GM21723 (cell line): Measurements from ENCODE around the gene CSTF1.
A peak's percentile ranks its signal among the peaks of the same experiment; 100 is the strongest.
"Not testable (repeated sequence)": the region's sequence is repeated elsewhere in the genome, so short reads cannot be mapped to it uniquely, and the experiment has no call there.

Source experiments
- ATAC-seq: cut with Tn5 transposase; IDR thresholded peaks from one replicate; pipeline ENCODE4 v1.9.1; 2021; ENCODE audit warnings: mild to moderate bottlenecking, moderate library complexity; ENCODE audit not compliant: unreplicated experiment

The CSTF1 gene

GRCh38 chr20:56403465-56403864 is 11.0 kb downstream of the CSTF1 start:
- ATAC-seq: no peak

DNA sequence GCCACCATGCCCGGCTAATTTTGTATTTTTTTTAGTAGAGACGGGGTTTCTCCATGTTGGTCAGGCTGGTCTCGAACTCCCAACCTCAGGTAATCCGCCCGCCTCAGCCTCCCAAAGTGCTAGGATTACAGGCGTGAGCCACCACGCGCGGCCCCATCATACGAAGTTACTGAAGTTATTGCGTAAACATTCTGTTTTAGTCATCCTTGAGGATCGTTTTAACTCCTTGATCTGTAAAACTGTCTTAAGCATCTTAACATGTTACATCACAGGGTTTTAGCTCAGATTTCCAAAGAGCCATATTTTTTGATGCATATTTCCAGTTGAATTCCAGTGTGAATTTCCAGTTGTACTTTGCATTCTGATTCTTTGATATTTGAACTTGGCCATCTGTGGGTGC is 12.9 kb downstream of the CSTF1 start:
- not testable (repeated sequence) for ATAC-seq

- ATAC-seq: no peak
These were observed 14.5 kb downstream of the CSTF1 start for GRCh38 chr20:56406910-56407309.

DNA sequence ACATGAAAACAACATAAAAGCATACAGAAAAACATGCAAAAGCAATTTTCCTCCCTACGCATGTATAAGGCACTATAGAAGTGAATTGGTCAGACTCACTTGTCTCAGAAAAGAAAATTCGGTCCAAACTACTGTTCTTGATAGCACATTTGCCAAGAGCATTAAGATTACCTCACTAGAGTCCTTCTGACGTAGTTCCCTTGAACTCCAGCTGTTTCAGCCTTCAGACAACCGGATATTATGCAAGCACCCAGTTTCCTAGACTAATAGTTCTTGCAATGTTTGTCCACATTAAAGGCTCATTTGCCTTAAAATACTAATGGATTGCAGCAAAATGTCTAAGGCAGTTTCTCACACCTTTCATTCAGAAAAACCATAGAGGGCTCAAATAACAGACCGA is 17.1 kb downstream of the CSTF1 start:
- no peak for ATAC-seq

DNA sequence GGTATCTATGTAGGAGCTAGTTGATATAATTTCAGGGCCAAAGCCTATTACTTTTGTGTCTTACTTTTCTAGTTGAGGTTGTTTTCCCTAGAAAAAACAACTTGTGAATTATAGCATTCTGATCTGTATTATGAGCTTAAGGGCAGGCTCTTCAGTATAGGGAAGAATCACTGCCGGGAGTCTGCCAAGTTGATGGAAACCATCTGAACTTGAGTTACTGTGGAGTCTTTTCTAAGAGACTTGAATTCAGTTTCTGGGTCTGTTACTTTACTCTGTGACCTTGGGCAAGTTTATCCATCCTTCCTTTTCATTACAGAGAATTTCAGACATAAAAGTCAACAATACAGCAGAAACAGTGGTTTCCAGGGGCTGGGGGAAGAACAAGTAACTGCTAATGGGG is 17.5 kb downstream of the CSTF1 start:
- ATAC-seq: no peak

- not testable (repeated sequence) for ATAC-seq
These were observed 18.8 kb downstream of the CSTF1 start for GRCh38 chr20:56411287-56411686.

GRCh38 chr20:56411759-56412472 is 19.5 kb downstream of the CSTF1 start, which contains the start of gene CASS4:
TSS of gene CASS4 (plus strand) at chr20:56412260. CDS start at chr20:56412459, 199 bp downstream.
- ATAC-seq: peak; percentile 74

GRCh38 chr20:56412473-56412790 is 20.0 kb downstream of the CSTF1 start:
- ATAC-seq: no peak

DNA sequence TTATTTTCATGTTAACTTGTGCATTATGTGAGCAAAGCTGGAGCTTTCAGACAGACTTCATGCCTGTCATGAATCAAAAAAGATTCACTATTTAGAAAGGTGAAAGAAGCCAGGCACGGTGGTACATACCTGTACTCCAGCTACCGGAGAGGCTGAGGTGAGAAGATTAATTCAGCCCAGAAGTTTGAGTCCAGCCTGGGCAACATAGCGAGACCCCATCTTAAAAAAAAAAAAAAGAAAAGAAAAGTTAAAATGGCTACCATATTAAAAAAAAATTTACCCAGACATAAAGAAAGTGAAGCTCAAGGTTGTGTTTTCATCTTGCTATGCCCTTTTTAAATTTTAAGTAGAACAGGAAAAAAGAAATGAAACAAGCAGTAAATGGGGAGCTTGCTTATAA is 20.5 kb downstream of the CSTF1 start:
- no peak for ATAC-seq

DNA sequence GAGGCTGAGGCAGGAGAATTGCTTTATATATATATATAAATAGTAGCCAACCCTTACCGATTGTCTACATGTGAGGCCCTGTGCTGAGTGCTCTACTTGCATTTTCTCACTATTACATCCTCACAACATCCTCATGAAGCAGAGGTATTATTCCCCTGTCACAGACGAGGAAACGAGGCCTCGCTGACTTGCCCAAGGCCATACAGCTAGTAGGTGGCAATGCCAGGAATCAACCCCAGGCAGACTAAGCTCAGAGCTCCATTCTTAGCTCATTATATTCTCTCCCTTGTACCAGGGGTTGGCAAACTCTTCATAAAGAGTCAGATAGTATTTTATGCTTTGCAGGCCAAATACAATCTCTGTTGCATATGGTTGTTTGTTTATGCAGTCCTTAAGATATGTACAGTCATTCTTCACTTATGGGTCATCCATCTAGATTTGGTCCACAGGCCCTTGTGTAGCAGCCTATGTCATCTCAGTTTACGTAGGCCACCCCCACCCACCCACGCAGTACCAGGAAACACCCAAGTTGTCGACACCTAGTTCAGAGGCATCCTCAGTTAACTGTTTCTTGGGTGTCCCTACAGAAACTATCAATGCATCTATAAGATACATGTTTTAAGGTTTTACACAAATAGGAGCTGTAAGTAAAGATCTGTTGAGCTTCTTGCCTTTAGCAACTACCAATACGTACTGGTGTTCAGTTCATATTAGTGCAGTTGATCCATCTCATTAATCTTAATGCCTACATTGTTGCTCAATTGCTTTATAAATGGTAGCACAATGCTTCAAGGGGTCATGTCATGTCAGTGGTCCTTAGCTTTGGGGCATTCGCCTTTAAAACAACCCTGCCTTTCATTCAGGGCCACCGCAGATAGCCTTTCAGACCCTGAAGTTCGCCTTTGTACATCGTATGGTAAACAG is 22.7 kb downstream of the CSTF1 start:
- ATAC-seq: no peak

DNA sequence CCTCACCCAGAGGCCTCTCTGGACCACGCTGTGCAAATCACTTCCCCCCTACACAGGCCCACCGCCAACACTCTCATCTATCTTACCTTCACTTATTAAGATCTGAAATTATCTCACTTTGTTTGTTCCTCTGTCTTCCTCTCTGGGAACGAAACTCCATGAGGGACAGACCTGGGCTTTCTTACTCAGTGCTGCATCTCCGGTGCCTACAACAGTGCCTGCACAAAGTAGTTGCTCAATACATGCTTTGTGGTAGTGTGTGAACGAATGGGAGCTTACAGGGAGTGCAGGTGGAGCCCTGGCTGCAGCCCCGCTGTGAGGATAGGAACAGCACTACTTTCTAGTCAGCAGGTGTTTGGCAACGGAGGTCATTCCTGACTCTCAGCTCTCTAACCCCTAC is 25.0 kb downstream of the CSTF1 start:
- no peak for ATAC-seq

DNA sequence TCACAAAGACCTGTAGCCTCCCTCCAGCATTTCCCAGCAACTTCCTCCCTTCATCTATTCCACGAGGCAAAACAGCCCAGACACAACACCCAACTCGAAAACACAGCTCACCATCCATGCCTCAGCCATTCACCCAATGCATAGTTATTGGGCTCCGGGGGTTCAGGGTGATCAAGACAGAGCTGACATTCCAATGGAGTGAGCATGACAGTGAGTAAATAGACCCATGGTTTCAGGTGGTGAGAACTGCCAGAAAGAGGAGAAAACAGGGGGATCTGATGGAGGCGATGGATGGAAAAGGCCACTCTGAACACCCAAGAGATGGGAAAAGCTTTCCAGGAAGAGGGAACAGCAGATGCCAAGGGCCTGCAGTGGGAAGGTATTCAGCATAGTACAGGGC is 25.5 kb downstream of the CSTF1 start:
- no peak for ATAC-seq

- no peak for ATAC-seq
These were observed 26.0 kb downstream of the CSTF1 start for GRCh38 chr20:56418385-56418861.

DNA sequence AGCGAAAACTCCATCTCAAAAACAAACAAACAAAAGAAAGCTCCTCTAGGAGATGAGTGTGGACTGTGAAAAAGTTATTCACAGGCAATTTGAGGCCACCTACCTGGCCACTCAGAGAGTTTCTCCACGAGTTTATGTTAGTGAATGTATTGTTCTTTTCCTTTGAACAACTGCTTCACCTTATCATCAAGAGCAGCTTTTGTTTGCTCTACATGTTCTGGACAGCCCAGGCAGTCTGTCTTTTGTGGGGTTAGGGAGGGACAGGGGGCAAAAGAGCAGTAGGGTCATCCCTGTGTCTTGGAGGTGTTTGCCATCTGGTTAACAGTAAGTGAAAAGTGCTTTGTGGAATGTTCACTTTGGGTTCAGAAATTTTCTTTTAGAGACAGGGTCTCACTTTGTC is 27.6 kb downstream of the CSTF1 start:
- no peak for ATAC-seq

GRCh38 chr20:56420940-56421688 is 28.7 kb downstream of the CSTF1 start:
- no peak for ATAC-seq

- ATAC-seq: no peak
These were observed 29.8 kb downstream of the CSTF1 start for GRCh38 chr20:56422076-56422823.

GRCh38 chr20:56422824-56423189 is 30.4 kb downstream of the CSTF1 start:
- ATAC-seq: no peak

DNA sequence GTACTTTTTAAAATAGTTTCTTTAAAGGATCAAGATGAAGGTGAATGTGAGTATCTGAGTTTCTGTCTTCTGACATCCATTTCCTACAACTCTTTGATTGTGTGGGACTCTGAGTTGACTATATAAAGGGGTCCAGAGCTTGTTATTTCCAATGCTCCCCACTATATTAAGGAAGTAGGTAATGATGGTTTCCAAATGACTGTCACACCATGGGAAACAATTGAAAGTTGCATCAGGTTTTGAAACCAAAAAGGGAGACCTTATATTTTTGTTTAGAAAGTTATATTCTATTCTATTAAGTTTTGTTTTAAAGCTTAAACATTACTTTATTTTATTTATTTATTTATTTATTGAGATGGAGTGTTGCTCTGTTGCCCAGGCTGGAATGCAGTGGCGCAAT is 30.8 kb downstream of the CSTF1 start:
- ATAC-seq: no peak

GRCh38 chr20:56423886-56424285 is 31.4 kb downstream of the CSTF1 start:
- no peak for ATAC-seq

- ATAC-seq: no peak
These were observed 32.5 kb downstream of the CSTF1 start for GRCh38 chr20:56424931-56425330.

DNA sequence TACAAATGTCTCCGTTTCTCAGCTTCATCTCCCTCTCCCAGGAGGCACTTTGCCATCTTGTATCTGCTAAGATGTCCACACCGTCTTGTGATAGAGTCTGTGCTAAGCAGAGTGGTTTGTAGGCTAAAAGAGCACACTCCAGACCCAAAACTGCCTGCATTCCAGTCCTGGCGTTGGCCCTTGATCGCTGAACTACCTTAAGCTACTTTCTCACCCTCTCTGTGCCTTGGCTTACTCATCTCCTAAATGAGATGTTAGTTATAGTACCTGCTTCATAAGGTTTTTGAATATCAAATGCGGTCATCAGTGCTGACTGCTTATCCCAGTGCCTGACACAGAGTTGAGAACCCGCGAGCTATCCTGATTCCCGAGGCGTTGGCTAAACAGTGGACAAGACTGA is 33.6 kb downstream of the CSTF1 start:
- ATAC-seq: no peak
